Iris pigment epithelial cell (primary cell): ENCODE results near the gene INSR.
"Not testable (repeated sequence)": the region's sequence is repeated elsewhere in the genome, so short reads cannot be mapped to it uniquely, and the experiment has no call there.

Experiments used
- DNase-seq: peaks from one replicate; pipeline ENCODE4 v3.0.0-alpha.2; 2011; ENCODE audit warnings: low read depth

INSR gene

GRCh38 chr19:7293762-7294557 lies at the start of gene INSR:
TSS of gene INSR (minus strand) at chr19:7294414. CDS start at chr19:7293891, 523 bp downstream.
- peak; percentile 91 for DNase-seq

- no peak for DNase-seq
Observed at GRCh38 chr19:7342143-7342542, 47.9 kb upstream of the INSR start.

- peak; percentile 61 for DNase-seq
Observed at GRCh38 chr19:7340959-7341837, 47.0 kb upstream of the INSR start.

- no peak for DNase-seq
Observed at GRCh38 chr19:7337380-7338194, 43.4 kb upstream of the INSR start.

GRCh38 chr19:7336321-7336973 lies 42.2 kb upstream of the INSR start:
- no peak for DNase-seq

- DNase-seq = no peak
Observed at GRCh38 chr19:7333198-7334118, 39.2 kb upstream of the INSR start.

- no peak for DNase-seq
Observed at GRCh38 chr19:7331446-7331845, 37.2 kb upstream of the INSR start.

- no peak for DNase-seq
Observed at GRCh38 chr19:7328647-7329046, 34.4 kb upstream of the INSR start.

GRCh38 chr19:7327802-7328201 lies 33.6 kb upstream of the INSR start:
- DNase-seq = no peak

- DNase-seq = peak; percentile 26
Observed at GRCh38 chr19:7326105-7326877, 32.1 kb upstream of the INSR start.

GRCh38 chr19:7318176-7318575 lies 24.0 kb upstream of the INSR start:
- DNase-seq = no peak

- DNase-seq = no peak
Observed at GRCh38 chr19:7312816-7313215, 18.6 kb upstream of the INSR start.

GRCh38 chr19:7311911-7312310 lies 17.7 kb upstream of the INSR start:
- DNase-seq = no peak

GRCh38 chr19:7308327-7308726 lies 14.1 kb upstream of the INSR start:
- not testable (repeated sequence) for DNase-seq

GRCh38 chr19:7307590-7308218 lies 13.5 kb upstream of the INSR start:
- DNase-seq = no peak

GRCh38 chr19:7304200-7304599 lies 10.0 kb upstream of the INSR start:
- no peak for DNase-seq

GRCh38 chr19:7303470-7303869 lies 9.3 kb upstream of the INSR start:
- DNase-seq = no peak

GRCh38 chr19:7301525-7301924 lies 7.3 kb upstream of the INSR start:
- DNase-seq = no peak

- no peak for DNase-seq
Observed at GRCh38 chr19:7297742-7298141, 3.5 kb upstream of the INSR start.
